ENCODE data around the gene PTPRA. TPM values are rescaled to one million over a fixed set of nuclear protein-coding genes. Genes with fewer than 3 reads are reported as not detected.
"Not testable (repeated sequence)": the region's sequence is repeated elsewhere in the genome, so short reads cannot be mapped to it uniquely, and the experiment has no call there.

Gene PTPRA
- total and polyA plus RNA-seq, 12 donors = 8.9 to 37.3 (median 28.5) TPM

- Histone ChIP-seq H3K27me3 (no peaks in the 10 kb centered on the region), H3K36me3 (peaks cover 0 to 5% (median 0%) of the 10 kb centered on the region in 9 donors), H3K4me3 (no peak overlapping the region), H3K4me1 (peaks cover 0 to 33% (median 17%) of the 10 kb centered on the region in 9 donors), H3K9me3 (peaks cover 0 to 25% (median 7%) of the 10 kb centered on the region in 11 donors), H3K27ac (no peak overlapping the region)
- 76 to 94% methylated on average over 3 of the region's 3 CpGs for WGBS, 2 donors
- TF ChIP-seq CTCF (IDR thresholded peaks at IDR 0.05) = no peak
- intact Hi-C loops (cut with DNase I) = no loop called here
- DNase-seq = no peak
- ATAC-seq = peak in 1 of 8 donors; percentile 29
Observed at GRCh38 chr20:2892376-2892775, 19.1 kb downstream of the PTPRA start.

- Histone ChIP-seq H3K9me3 (peaks cover 0 to 25% (median 7%) of the 10 kb centered on the region in 11 donors), H3K27me3 (no peaks in the 10 kb centered on the region), H3K27ac (no peak overlapping the region), H3K4me1 (peaks cover 0 to 33% (median 17%) of the 10 kb centered on the region in 9 donors), H3K4me3 (no peak overlapping the region), H3K36me3 (peaks cover 0 to 5% (median 0%) of the 10 kb centered on the region in 9 donors)
- 92 to 93% methylated on average over 2 of the region's 2 CpGs for WGBS, 2 donors
- DNase-seq = no peak
- no peak for ATAC-seq
- intact Hi-C loops (cut with DNase I) = no loop called here
- no peak for TF ChIP-seq CTCF (IDR thresholded peaks at IDR 0.05)
Observed at GRCh38 chr20:2894221-2894620, 20.9 kb downstream of the PTPRA start.

GRCh38 chr20:2895154-2895553 is 21.9 kb downstream of the PTPRA start:
- 96 to 100% methylated on average over 3 of the region's 3 CpGs for WGBS, 2 donors
- H3K36me3 ChIP-seq = not testable (repeated sequence)

GRCh38 chr20:2899243-2899642 is 26.0 kb downstream of the PTPRA start:
- intact Hi-C loops (cut with DNase I) = no loop called here
- H3K4me1 ChIP-seq = peaks cover 0 to 27% (median 16%) of the 10 kb centered on the region in 9 donors
- no peak overlapping the region for H3K4me3 ChIP-seq
- ATAC-seq (no peak), DNase-seq (no peak)
- no peak for TF ChIP-seq CTCF (IDR thresholded peaks at IDR 0.05)
- peaks cover 0 to 22% (median 7%) of the 10 kb centered on the region in 11 donors for H3K9me3 ChIP-seq
- H3K27ac ChIP-seq = no peak overlapping the region
- 96 to 97% methylated on average over 3 of the region's 3 CpGs for WGBS, 2 donors
- H3K36me3 ChIP-seq = peaks cover 0 to 5% (median 0%) of the 10 kb centered on the region in 9 donors
- no peaks in the 10 kb centered on the region for H3K27me3 ChIP-seq

More at GRCh38 chr20:2895154-2895553, 21.9 kb downstream of the PTPRA start:
- DNase-seq; H3K27ac ChIP-seq; intact Hi-C loops (cut with DNase I); H3K4me3 ChIP-seq; H3K27me3 ChIP-seq; ATAC-seq: not testable (repeated sequence)
- peaks cover 0 to 35% (median 17%) of the 10 kb centered on the region in 9 donors for H3K4me1 ChIP-seq
- peaks cover 0 to 25% (median 7%) of the 10 kb centered on the region in 11 donors for H3K9me3 ChIP-seq

- DNase-seq (no peak), ATAC-seq (peak in 5 of 8 donors; percentile 35 to 70 (median 51))
- no peak overlapping the region for H3K4me3 ChIP-seq
- H3K27ac ChIP-seq = peak overlapping the region in 3 of 10 donors; percentile 25 to 40 (median 34)
- no peaks in the 10 kb centered on the region for H3K36me3 ChIP-seq
- WGBS, 2 donors = 73 to 81% methylated on average over 11 of the region's 11 CpGs
- no peak for TF ChIP-seq CTCF (IDR thresholded peaks at IDR 0.05)
- H3K4me1 ChIP-seq = peaks cover 0 to 27% (median 16%) of the 10 kb centered on the region in 9 donors
- intact Hi-C loops (cut with DNase I) = no loop called here
- H3K9me3 ChIP-seq = peaks cover 0 to 12% (median 0%) of the 10 kb centered on the region in 11 donors
- H3K27me3 ChIP-seq = no peaks in the 10 kb centered on the region
Observed at GRCh38 chr20:2900845-2901592, 27.7 kb downstream of the PTPRA start.
